Gastroesophageal sphincter (tissue), 3 donors: Measurements from ENCODE around the gene BTBD9.

ENCODE experiments used
- CTCF ChIP-seq, 4 experiments: fragments of 200-600 bp in 2 of 4; fragments of 450-650 bp in 2 of 4; sonication (generic) in 1 of 4; IDR thresholded peaks; one replicate each; pipeline ENCODE4 v1.5.1; 2017 to 2019; ENCODE audit warnings: antibody characterized with exemption in 4 of 4, mild to moderate bottlenecking in 2 of 4, moderate library complexity in 2 of 4
- EP300 ChIP-seq: sonication (generic); formaldehyde crosslinking; IDR thresholded peaks from one replicate; pipeline ENCODE4 v1.6.1; 2017; ENCODE audit warnings: antibody characterized with exemption, mild to moderate bottlenecking

DNA sequence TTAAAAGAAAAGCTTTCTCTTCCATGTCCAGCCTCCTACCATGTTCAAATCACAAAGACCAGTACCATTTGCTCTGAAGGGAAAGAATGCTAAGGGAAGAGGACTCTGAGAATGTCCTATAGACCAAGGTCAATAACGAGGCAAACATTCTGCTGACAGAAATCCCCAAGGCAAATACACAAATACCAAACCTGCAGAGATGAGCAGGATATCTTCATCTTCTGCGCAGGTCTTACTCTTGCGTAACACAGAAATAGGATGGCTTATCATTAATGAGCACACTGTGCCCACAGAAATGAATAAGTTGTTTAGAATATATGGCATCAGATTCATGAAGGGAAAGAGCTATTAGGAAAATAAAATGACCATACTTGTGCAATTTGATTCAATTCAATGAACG is 137.3 kb downstream of the BTBD9 start:
- TF ChIP-seq EP300 (no peak), CTCF (IDR thresholded peaks at IDR 0.05) (no peak)
